ENCODE data around the gene KLRF2.

Gene KLRF2

GRCh38 chr12:9900930-9901329, 19.6 kb downstream of the KLRF2 start:
- no peak for TF ChIP-seq FOXP2 (optimal IDR thresholded peaks at IDR 0.05; ENCODE audit: borderline replicate concordance, extremely low read depth, extremely low read length, insufficient read depth)
- no peak for TF ChIP-seq POLR2AphosphoS5 (IDR thresholded peaks at IDR 0.05; ENCODE audit: low read depth, low read length)
- no peak for TF ChIP-seq SIN3A (IDR thresholded peaks at IDR 0.05; ENCODE audit: borderline replicate concordance, insufficient read depth, low read length)
- no peak for TF ChIP-seq REST (IDR thresholded peaks at IDR 0.05; ENCODE audit: insufficient read depth in 1 of 2, low read depth in 2 of 2, low read length in 2 of 2)
- TF ChIP-seq TAF1 (IDR thresholded peaks at IDR 0.05; ENCODE audit: borderline replicate concordance, insufficient read depth, low read length), result no peak

DNA sequence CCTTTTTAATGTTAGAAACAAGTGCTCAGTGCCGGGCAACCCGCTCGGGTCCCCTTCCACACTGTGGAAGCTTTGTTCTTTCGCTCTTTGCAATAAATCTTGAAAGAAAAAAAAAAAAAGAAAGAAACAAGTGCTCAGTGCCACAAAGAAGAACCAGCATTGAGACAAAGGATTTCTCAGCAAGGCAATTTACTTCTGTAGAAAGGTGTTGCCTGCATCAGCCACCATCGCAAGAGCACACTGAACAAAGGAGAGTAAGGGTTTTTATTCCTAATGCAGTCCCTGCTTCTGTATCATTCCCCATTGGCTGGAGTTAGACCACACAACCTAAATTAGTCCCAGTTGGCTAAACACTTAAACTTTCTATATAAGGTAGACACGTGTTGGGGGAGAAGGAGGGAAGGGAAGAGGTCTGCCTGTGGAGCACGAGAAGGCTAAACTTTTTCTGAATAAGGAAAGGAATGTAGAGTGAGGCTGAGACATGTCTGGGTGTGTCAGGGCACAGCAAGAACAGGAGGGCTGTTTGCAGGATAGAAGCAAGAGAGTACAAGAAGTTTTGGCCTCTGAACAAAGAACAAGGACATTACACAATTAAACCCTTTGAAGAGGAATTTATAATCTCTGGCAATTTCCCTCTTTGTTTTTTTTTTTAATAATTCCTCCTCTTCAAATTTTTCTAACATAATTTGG, 21.4 kb downstream of the KLRF2 start:
- no peak for TF ChIP-seq TAF1 (IDR thresholded peaks at IDR 0.05; ENCODE audit: borderline replicate concordance, insufficient read depth, low read length)

- no peak for TF ChIP-seq FOXP2 (optimal IDR thresholded peaks at IDR 0.05; ENCODE audit: borderline replicate concordance, extremely low read depth, extremely low read length, insufficient read depth)
- no peak for TF ChIP-seq TAF1 (IDR thresholded peaks at IDR 0.05; ENCODE audit: borderline replicate concordance, insufficient read depth, low read length)
- TF ChIP-seq POLR2AphosphoS5 (IDR thresholded peaks at IDR 0.05; ENCODE audit: low read depth, low read length), result no peak
- TF ChIP-seq REST (IDR thresholded peaks at IDR 0.05; ENCODE audit: insufficient read depth in 1 of 2, low read depth in 2 of 2, low read length in 2 of 2), result no peak
- no peak for TF ChIP-seq SIN3A (IDR thresholded peaks at IDR 0.05; ENCODE audit: borderline replicate concordance, insufficient read depth, low read length)
These were observed 25.6 kb downstream of the KLRF2 start for GRCh38 chr12:9906873-9907272.

DNA sequence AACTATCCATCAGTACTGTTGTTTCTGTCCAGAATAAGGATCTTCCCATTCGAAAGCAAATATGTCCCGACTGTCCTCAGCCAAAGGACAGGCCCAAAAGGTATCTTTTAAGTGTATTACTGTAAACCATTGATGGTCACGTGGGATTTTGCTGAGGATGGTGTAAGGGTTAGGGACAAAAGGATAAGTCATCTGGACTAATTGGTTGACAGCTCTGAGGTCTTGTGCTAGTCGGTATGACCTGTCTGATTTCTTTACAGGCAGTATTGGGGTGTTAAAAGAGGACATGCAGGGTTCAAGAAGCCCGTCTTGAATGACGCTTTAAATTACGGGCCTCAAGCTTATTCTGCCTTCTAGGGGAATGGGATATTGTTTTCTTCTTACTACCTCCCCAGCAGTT, 26.5 kb downstream of the KLRF2 start:
- TF ChIP-seq TAF1 (IDR thresholded peaks at IDR 0.05; ENCODE audit: borderline replicate concordance, insufficient read depth, low read length) (no peak), POLR2AphosphoS5 (IDR thresholded peaks at IDR 0.05; ENCODE audit: low read depth, low read length) (no peak), REST (IDR thresholded peaks at IDR 0.05; ENCODE audit: insufficient read depth in 1 of 2, low read depth in 2 of 2, low read length in 2 of 2) (no peak), FOXP2 (optimal IDR thresholded peaks at IDR 0.05; ENCODE audit: borderline replicate concordance, extremely low read depth, extremely low read length, insufficient read depth) (no peak), SIN3A (IDR thresholded peaks at IDR 0.05; ENCODE audit: borderline replicate concordance, insufficient read depth, low read length) (no peak)

GRCh38 chr12:9908350-9908749, 27.1 kb downstream of the KLRF2 start:
- TF ChIP-seq REST (IDR thresholded peaks at IDR 0.05; ENCODE audit: insufficient read depth in 1 of 2, low read depth in 2 of 2, low read length in 2 of 2) (no peak), SIN3A (IDR thresholded peaks at IDR 0.05; ENCODE audit: borderline replicate concordance, insufficient read depth, low read length) (no peak), POLR2AphosphoS5 (IDR thresholded peaks at IDR 0.05; ENCODE audit: low read depth, low read length) (no peak), TAF1 (IDR thresholded peaks at IDR 0.05; ENCODE audit: borderline replicate concordance, insufficient read depth, low read length) (no peak), FOXP2 (optimal IDR thresholded peaks at IDR 0.05; ENCODE audit: borderline replicate concordance, extremely low read depth, extremely low read length, insufficient read depth) (no peak)

Data from PFSK-1 (cell line).